GM19395 (cell line): ENCODE data around the gene SDCCAG8.

ENCODE experiments used
- ATAC-seq: cut with Tn5 transposase; IDR thresholded peaks from one replicate; pipeline ENCODE4 v1.9.1; 2021; ENCODE audit warnings: mild to moderate bottlenecking, moderate library complexity; ENCODE audit not compliant: unreplicated experiment

SDCCAG8 gene

DNA sequence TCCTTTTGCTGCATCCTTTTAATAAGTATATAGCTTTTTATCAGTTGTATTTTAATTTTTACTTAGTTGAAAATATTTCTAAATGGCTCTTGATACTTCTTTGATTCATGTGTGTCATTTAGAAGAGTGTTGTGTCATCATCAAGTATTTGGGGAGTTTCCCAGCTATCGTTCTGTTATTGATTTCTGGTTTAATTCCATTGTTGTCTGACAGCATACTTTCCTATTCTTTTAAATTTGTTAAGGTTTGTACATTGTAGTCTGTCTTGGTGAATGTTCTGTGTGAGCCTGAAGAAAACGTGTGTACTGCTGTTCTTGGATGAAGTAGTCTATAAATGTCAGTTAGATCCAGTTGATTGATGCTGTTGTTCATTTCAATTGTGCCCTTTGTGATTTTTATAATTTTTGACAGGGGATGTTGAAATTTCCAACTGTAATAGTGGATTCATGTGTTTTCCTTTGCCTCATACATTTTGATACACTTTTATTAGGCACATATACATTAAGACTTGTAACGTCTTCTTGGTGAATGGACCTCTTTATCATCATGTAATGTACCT is 24.8 kb downstream of the SDCCAG8 start:
- no peak for ATAC-seq

DNA sequence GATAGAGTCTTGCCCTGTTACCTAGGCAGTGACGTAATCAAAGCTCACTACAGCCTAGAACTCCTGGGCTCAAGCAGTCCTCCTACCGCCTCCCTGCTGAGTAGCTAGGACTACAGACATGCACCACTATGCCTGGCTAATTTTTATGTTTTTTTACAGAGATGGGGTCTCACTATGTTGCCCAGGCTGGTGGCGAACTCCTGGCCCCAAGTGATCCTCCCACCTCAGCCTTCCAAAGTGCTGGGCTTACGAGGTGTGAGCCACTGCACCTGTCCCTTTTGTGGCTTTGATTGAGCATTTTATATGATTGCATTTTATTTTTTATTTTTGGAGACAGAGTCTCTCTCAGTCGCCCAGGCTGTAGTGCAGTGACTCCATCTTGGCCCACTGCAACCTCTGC is 25.8 kb downstream of the SDCCAG8 start:
- ATAC-seq = no peak

DNA sequence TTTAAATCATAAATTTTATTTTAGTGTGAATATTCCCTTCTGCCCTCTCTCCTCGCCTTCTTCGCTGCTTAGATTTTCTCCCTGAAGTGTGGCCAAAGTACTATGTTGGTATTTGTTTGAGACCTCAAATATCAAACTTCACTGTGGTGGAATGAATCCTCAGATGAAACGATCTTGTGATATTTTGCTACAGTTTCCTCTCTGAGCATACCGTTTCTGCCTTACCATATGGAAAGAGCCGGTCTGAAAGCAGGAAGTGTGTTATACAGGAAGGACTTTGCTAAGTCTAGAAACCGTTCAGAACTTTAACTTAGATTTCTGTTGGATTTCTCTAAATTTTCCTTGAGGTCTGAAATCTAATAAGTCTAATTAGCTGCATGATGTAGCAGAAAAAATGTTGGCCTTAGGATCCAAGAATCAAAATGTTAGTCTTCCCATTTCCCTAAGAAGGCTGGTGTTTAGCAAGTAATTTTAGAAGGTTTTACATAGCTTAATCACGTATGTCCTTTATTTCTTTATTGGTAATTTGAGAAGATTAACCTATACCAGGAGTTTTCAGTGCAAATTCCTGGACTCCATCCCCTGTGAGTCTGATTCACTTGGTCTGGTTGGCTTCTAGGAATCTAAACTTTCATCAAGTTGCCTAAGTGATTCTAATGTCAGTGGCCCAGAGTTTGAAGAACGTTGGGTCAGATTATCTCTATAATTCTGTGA is 30.7 kb downstream of the SDCCAG8 start:
- ATAC-seq = no peak

DNA sequence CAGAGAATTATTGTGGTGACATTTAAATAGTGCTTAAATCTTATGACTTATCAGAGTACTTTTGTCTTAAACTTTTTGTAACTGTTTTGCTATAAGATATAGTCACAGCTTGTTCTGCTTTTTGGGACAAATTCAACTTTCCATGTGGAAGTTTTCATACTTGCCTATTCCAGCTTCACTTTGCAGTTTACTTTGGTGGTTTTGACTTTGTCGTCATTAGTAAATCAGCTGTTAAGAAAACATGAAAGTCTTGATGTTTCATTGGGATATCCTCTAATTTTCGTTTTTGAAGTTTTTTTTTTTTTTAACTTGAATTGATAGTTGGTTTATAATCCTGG is 31.3 kb downstream of the SDCCAG8 start:
- no peak for ATAC-seq

DNA sequence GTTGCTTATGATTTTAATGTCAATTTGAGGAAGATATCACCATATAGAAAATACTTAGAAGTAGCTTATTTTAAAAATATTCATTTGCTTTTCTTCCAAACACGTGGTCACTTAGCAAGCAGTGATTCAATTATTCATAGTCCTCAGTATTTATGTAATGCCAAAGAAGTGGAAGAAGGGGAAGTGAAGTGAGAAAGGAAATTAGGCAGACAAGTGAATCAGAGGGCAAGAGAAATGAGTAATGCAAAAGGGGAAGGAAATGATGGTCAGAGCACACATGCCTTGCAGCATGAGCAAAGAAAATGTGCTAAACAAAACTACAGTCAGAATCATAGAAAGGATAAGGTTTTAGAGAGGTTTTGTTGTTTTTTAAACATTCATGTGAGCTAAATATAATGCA is 31.8 kb downstream of the SDCCAG8 start:
- peak; percentile 97 for ATAC-seq

DNA sequence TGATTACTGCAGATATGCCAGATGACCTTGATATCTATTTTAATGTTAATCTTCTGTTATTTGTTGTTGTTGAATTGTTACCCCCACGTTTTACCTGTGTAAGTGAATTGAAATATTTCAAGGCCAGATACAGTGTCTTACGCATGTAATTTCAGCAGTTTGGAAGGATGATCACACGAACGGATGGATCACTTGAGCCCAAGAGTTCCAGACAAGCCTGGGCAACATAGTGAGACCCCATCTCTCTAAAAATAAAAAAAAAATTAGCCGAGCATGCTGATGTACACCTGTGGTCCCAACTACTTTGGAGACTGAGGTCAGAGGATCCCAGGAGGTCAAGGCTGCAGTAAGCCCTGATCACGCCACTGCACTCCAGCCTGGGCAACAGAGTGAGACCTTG is 32.2 kb downstream of the SDCCAG8 start:
- no peak for ATAC-seq

DNA sequence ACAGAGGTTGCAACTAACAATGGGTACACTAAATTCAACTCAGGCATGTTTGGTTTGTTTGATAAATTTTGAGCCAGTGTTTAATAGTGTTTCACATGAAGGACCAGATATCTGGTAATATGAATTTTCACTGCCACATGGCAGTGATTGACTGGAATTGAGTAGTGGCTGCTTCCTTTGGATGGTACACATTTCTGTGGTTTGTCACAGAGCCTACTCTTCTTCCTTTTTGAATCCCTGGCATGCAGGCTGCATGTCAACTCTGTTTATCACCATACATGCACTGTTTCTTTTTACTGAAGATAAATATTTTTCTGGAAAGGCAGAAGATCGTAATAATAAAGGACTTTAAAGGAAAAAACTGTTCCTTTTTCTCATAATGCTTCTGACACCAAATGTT is 35.5 kb downstream of the SDCCAG8 start:
- ATAC-seq = no peak

DNA sequence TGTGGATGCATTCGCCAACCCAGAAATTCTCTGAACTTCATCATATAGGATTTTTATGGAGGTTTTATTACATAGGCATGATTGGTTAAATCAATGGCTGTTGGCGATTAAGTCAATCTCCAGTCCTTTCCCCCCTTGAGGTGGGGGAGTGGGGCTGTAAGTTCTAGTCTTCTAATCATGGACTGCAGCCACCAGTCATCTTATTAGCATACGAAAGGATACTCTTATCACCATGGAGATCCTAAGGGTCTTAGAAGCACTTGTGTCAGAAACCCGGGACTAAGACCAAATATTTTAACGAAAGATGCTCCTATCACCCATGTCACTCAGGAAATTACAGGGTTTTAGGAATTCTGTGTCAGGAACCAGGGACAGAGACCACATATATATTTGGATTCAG is 36.3 kb downstream of the SDCCAG8 start:
- no peak for ATAC-seq

DNA sequence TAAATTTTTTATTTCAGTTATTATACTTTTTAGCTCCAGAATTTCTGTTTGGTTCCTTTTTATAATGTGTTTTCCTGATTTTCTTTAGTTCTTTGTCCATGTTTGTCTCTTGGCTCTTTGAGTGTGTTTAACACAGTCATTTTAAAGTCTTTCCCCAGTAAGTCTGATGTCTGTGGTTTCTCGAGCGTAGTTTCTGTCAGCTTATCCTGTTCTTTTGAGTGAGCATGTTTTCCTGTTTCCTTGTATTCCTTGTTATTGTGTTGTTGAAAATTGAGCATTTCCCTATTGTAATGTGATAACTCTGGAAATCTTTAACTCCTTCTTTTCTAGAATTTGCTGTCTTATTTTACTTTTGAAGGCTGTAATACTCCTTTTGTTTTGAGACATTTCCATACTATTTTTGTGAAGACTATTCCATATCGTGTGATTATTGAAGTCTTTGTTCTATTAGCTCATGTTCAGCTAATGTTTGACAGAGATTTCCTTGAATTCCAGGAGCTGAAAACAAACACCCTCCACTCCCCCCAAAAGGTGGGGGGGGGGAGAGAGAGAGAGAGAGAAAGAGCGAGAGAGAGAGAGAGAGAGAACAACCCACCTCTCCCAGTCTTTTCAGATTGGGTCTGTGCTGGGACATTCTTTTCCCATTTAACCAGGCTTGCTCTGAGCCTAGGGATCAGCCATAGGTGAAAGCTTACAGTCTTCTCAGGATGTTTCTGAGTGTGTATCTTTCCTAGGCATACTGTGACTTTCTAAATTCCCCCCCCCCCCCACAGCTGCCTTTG is 38.3 kb downstream of the SDCCAG8 start:
- no peak for ATAC-seq

DNA sequence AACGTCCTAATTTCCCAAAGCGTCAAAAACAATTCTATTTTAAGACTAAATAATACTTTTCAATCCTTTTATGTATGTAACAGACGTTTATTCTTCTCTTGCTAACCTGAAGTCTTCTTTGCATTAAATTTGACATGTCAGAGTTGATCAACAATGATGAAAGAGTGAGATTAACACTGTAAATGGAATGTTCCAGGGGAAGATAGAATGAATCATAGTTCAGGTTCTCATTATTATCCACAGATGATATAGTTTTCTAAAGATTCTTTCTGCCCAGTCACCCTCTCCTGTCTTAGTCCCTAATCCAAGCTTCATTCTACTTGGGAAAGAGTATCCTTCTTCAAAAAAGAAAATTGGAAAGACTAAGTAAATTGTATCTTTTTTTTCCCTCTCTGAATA is 38.9 kb downstream of the SDCCAG8 start:
- ATAC-seq = no peak

DNA sequence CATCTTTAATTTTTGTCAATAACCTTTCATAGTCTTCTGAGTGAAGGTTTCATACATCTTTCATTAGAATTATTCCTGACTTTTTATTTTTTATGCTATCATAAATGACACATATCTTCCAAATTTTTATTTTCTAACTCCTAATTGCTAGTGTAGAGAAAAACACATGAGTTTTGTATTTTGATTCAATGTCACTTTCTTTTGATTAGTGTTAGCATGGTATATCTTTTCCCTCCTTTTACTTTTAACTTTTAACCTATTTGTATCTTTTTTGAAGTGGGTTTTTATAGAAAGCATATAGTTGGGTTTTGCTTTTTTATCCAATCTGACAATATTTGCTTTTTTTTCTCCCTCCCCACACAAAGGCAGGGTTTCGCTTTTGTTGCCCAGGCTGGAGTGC is 43.2 kb downstream of the SDCCAG8 start:
- ATAC-seq = no peak

DNA sequence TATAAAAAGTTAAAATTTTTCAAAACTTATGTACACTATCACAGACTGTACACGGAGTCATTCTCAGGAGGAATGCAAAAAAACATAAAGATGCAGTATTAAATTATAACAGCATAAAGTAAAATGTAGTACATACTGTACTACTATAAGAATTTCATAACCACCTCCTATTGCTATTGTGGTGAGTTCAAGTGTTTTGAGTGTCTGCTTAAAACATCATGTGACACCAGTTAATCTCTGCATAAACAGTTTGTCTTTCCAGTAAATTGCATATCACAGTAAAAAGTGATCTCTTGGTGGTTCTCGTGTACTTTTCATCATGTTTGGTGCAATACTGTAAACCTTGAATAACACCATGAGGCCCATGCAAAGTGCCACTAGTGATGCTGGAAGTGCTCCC is 45.2 kb downstream of the SDCCAG8 start:
- no peak for ATAC-seq

DNA sequence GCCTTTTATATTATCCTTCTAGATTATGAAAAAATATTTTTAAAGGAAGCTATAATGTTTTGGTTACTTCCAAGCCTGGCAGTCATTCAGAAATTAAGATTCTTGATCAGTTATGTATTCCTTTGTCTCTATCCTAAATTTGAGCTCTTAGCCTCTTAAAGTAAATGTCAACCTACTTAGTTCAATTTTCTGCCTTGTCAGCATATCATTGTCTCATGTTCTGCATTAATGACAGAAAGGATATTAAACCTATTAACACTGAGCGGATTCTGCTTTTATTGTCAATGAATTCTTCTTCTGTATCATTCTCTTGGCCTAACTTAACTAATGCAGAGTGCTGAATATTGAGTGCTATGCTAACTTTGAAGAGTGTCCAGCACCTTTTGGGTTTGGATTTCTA is 56.0 kb downstream of the SDCCAG8 start:
- no peak for ATAC-seq

DNA sequence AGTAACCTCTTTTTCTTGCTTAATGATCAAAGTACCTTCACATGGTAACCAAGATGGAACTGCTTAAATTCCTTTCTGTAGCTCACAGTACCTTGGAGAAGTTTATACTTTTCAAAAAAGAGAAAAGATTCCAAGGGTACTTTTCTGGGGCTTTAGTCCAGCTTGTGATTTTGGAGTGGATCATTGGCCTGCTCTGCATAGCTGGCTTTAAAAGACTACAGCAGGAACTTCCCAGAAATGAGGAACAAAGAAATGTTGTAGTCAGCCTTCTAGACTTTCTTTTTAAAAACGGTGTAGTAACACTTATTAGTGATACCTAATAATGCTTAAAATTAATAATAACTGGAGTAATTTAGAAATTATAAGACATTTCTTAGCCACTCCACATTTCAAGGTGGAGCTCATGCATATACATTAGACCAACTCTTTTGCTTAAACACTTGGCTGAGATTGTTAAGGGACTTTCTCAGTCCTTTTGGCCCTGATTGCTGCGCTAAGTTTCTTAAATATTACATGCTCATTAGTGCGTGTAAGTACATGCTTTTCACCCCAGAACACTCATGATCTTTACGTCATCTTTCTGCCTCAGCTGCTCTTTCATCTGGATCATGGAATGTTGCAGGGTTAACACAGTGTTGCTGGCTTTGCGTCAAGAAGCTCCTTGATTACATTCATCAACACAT is 57.3 kb downstream of the SDCCAG8 start:
- ATAC-seq = peak; percentile 36

DNA sequence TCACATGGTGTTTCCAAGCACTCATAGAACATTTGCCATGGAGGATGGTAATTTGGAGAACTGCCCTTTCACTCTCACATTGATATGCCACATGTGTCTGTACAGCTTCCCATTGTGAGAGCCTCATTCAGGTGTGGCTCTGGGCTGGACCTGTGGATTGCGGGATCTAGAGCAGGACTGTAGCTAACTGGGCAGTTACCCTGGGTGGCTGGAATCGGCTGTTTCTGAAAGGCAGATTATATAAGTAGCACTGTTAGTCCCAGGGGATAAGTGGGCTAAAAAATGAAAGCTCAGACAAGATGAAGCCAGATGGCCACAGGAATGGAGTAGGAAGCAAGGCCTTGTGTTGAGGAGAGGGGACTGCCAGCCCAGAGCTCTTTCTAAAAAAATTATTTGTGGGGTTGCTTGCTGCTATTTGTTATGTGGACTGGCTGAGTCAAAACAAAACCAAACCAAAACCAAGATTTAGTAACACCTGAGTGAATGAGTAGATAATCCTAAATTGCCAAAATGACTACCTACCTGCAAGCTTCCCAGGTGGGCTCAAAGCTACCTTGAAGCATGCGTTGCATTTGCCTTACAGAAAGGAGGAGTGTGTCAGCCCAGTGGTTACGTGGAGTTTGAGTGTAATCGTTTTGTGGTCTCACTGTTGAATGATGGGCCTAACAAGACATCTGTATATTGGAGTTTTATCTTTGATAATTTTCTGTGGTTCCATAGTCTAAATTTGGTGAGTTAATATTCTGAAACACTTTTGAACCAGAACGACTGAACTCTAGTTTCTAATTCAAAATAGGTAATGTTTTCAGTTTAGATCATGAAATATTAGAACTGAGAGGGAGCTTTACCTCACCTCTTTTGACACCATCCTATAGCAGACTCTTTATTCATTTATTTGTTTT is 58.0 kb downstream of the SDCCAG8 start:
- peak; percentile 86 for ATAC-seq

DNA sequence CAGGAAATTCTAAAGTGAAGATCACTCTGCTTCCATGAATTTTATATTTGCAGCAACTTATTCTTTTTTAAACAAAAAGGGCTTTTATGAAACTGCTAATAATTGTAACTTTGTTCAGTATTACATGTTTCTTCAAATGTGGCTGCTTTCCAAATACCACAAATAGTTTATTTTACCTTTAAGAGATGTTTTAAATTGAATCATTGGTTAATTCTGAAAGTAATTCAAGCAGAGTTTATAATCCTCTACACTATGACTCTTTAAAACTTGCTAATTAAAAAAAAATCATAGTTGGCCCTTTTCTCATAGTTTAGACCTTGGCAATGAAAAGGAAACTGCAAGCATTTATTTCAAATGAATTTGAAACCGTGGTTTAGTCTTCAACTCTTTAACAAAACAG is 59.6 kb downstream of the SDCCAG8 start:
- no peak for ATAC-seq

DNA sequence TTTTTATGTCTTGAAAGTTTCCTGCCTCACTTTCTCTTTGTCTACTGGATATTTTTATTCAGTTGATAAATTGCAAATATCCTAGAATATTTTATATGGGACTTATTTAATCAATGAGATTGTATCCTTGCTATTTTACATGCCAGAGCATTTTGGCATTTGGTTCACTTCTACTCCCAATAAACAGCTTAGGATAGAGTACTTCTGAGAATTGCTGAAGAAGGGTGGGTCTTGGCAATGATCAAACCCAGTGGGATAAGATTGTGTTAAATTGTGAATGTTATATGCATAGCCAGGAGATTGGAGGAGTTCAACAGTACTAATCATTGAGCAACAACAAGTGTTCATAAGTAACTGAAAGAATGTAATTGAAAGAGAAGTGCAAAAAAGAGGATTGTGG is 60.1 kb downstream of the SDCCAG8 start:
- no peak for ATAC-seq

DNA sequence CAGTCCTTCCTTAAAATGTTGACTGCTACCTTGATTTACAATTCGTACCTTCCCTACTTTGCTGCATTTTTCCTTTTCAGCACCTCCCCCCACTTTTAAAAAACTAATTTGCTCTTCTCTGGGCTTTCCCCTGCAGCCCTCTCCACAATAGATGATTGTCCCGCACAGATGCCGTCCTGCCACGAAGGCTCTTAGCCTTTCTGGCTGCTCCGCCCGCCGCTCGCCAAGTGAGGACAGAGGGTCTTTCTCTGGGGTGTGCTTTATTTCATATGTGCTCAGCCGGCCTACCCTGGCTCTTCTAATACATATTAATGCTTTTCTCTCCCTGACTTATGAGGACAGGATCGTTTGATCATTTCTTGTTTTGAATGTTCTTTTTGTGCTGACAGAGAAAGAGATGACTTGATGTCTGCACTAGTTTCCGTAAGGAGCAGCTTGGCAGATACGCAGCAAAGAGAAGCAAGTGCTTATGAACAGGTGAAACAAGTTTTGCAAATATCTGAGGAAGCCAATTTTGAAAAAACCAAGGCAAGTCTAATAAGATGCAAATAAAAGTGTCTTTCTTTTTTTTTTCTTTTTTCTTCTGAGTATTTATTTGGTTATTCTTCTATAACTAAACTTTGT is 60.6 kb downstream of the SDCCAG8 start:
- ATAC-seq = no peak

DNA sequence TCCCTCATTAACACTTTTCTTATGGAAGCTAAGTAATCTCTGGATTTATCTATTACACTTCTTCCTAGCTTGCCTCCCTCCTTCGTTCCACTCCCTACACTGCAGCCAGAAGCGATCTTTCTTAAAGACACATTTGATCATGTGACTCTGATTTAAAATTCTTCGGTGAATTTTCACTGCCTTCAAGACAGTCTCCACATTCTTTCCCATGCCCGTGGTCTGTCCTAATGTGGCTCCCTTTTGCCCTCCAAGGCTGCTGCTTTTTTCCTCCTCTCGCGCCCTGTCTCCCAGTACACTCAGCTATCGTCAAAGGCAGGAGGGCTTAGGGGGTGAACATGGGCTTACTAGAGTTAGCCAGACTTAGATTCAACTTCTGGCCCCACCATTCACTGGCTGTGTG is 64.4 kb downstream of the SDCCAG8 start:
- ATAC-seq = no peak

DNA sequence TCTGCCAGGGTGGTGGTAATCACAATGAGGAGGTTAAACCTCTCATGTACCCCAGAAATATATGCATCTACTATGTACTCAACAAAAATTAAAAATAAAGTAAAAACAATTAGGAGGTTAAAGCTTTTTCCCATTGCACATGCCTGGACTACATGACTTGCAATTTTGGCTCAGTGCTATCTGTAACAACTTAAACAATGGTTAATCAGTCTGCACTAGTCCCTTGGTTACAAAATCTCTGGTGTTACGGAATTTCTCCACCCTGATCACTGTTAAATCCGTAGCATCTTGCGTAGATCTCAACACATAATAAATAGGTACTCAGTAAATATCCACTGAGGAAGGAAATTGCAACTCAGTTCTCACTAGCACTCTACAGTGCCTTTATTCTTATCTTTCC is 66.5 kb downstream of the SDCCAG8 start:
- ATAC-seq = no peak
